ENCODE results near the gene ACKR3. TPM values are rescaled to one million over a fixed set of nuclear protein-coding genes. Genes with fewer than 3 reads are reported as not detected.

The ACKR3 gene
- total RNA-seq, 4 donors from 2014 or later = 32.4 to 88.7 (median 55.0) TPM

DNA sequence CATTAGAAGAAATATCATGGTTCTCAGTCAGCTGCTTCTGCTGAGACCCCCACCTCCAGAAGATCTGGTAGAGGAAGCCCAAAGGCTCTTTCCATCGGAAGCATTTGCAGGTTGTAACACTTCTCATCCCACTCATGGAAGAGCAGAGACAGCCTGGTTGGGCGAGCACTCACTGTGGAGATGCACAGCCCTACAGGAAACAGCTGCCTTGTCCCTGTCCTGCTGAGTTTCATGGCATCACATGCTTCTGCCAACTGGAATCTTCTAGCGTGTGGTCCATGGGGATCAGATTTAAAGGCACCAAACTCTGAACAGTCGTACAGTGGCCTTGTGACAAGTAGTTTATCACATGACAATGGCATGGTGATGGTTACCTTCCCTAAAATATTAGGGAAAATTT lies 36.3 kb upstream of the ACKR3 start:
- peaks cover 0 to 13% (median 5%) of the 10 kb centered on the region in 4 donors for H3K4me1 ChIP-seq
- DNase-seq (ENCODE audit: low spot score in 2 of 2) = no peak
- 89% methylated on average over 4 of the region's 4 CpGs for WGBS, 2 donors
- no peaks in the 10 kb centered on the region for H3K36me3 ChIP-seq
- no peaks in the 10 kb centered on the region for H3K9me3 ChIP-seq
- H3K27me3 ChIP-seq = no peaks in the 10 kb centered on the region
- H3K27ac ChIP-seq = no peak overlapping the region
- H3K4me3 ChIP-seq = no peak overlapping the region
- TF ChIP-seq CTCF (IDR thresholded peaks at IDR 0.05) (no peak), POLR2A (IDR thresholded peaks at IDR 0.05) (no peak), EP300 (IDR thresholded peaks at IDR 0.05) (no peak)

DNA sequence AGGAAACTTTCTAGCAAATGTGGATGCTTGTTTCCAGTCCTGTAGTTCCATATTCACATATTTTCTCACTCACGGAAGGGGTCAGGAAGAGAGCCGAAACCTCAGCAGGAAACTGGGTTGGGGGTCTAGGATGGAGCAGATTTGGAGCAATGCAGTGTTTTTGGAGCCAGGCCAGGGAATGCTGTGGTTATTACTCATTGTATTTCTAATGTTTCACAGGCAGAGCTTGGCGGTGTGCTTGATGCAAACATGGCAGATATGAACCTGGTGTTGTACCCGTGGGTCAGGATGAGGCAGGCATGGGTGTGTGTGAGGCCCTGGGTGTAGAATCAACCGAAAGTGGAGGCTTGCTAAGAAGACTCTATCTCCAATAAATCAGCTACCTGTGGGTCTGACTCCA lies 34.6 kb upstream of the ACKR3 start:
- Histone ChIP-seq H3K27me3 (no peaks in the 10 kb centered on the region), H3K27ac (no peak overlapping the region), H3K9me3 (no peaks in the 10 kb centered on the region), H3K4me1 (peaks cover 0 to 15% (median 5%) of the 10 kb centered on the region in 4 donors), H3K36me3 (no peaks in the 10 kb centered on the region), H3K4me3 (no peak overlapping the region)
- no peak for DNase-seq (ENCODE audit: low spot score in 2 of 2)
- TF ChIP-seq POLR2A (IDR thresholded peaks at IDR 0.05) (no peak), EP300 (IDR thresholded peaks at IDR 0.05) (no peak)
- 53 to 60% methylated on average over 5 of the region's 5 CpGs for WGBS, 2 donors

- DNase-seq (ENCODE audit: low spot score in 2 of 2) = no peak
- no peaks in the 10 kb centered on the region for H3K9me3 ChIP-seq
- TF ChIP-seq EP300 (IDR thresholded peaks at IDR 0.05) (no peak), CTCF (IDR thresholded peaks at IDR 0.05) (no peak), POLR2A (IDR thresholded peaks at IDR 0.05) (no peak)
- H3K27ac ChIP-seq = peak overlapping the region in 1 of 4 donors; percentile 19
- no peaks in the 10 kb centered on the region for H3K36me3 ChIP-seq
- 70 to 72% methylated on average over 5 to 6 of the region's 6 CpGs for WGBS, 2 donors
- no peaks in the 10 kb centered on the region for H3K27me3 ChIP-seq
- no peak overlapping the region for H3K4me3 ChIP-seq
- peaks cover 0 to 15% (median 5%) of the 10 kb centered on the region in 4 donors for H3K4me1 ChIP-seq
Observed at GRCh38 chr2:236536727-236537398, 32.8 kb upstream of the ACKR3 start.

DNA sequence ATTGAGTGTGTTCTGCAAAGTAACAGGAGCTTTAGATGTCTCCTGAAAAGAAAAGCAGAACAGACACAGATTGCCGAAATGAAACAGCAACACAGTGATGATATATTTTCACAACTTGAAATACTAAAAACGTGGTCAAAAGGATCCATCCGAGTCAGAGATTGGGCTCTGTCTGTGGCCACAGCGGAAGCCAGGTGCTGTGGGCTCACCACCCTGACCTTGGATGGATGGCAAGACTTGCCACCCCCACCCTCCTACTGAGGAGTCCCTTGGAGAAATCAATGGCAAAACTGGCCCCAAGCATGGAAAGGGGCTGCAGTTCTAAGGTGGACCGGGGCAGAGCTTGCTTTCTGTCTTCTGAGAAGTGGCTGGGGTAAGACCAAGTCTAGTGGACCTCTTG lies 31.4 kb upstream of the ACKR3 start:
- DNase-seq (ENCODE audit: low spot score in 2 of 2) = no peak
- Histone ChIP-seq H3K27ac (peak overlapping the region in 3 of 4 donors; percentile 28 to 57 (median 50)), H3K4me1 (peaks cover 0 to 15% (median 5%) of the 10 kb centered on the region in 4 donors), H3K9me3 (no peaks in the 10 kb centered on the region), H3K36me3 (no peaks in the 10 kb centered on the region), H3K27me3 (no peaks in the 10 kb centered on the region), H3K4me3 (peak overlapping the region in 2 of 4 donors; percentile 13 to 21)
- TF ChIP-seq POLR2A (IDR thresholded peaks at IDR 0.05) (no peak), CTCF (IDR thresholded peaks at IDR 0.05) (no peak), EP300 (IDR thresholded peaks at IDR 0.05) (no peak)
- 45 to 54% methylated on average over 5 of the region's 5 CpGs for WGBS, 2 donors

DNA sequence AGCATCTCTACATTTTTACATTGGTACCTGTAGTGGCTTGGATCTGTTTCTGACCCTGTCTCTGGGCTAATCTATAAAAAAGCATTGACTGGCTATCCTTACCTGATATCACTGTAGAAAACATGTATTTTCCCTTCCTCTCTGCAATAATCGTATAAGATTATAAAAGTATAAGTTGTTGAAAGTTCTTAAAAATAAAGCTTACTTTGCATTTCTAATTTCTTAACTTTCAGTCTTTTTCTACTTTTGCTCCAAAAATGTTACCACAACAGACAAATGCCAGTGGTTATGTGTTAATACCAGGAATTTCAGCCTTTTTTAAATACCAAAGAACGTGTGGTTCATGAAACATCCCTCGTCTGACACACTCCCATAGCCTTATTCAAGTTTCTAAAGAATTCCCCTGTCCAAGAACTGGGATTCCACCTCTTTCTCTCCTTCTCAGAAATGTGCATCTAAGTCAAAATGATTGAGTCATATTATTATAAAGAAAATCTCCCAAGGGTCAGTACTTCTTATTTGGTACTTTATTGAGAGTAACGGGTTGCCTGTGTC lies 28.5 kb upstream of the ACKR3 start:
- H3K4me1 ChIP-seq = peaks cover 0 to 15% (median 5%) of the 10 kb centered on the region in 4 donors
- DNase-seq (ENCODE audit: low spot score in 2 of 2) = no peak
- no peaks in the 10 kb centered on the region for H3K9me3 ChIP-seq
- no peak for TF ChIP-seq CTCF (IDR thresholded peaks at IDR 0.05)
- no peak for TF ChIP-seq EP300 (IDR thresholded peaks at IDR 0.05)
- TF ChIP-seq POLR2A (IDR thresholded peaks at IDR 0.05) = no peak
- 71 to 72% methylated on average over 4 of the region's 4 CpGs for WGBS, 2 donors
- no peaks in the 10 kb centered on the region for H3K27me3 ChIP-seq
- no peak overlapping the region for H3K4me3 ChIP-seq
- H3K27ac ChIP-seq = no peak overlapping the region
- no peaks in the 10 kb centered on the region for H3K36me3 ChIP-seq

Data from tibial nerve (tissue), 4 donors.